ENCODE results near the gene GAK. TPM values are rescaled to one million over a fixed set of nuclear protein-coding genes. Genes with fewer than 3 reads are reported as not detected.
"Not testable (repeated sequence)": the region's sequence is repeated elsewhere in the genome, so short reads cannot be mapped to it uniquely, and the experiment has no call there.

GAK gene
- total RNA-seq: 42.1 and 74.8 TPM in 2 replicates

GRCh38 chr4:931960-932712, at the start of gene GAK, which contains the start of gene TMEM175:
GAK (minus strand) TSS chr4:932316; CDS start chr4:932187, 129 bp downstream.
TMEM175 (plus strand) TSS chr4:932460; CDS start chr4:947740, 15,280 bp downstream.
- peak; percentile 98 for DNase-seq (ENCODE audit: low read depth in 2 of 2)

GRCh38 chr4:978957-979701, 47.0 kb upstream of the GAK start:
- peak in 1 of 2 donors; percentile 55 for DNase-seq (ENCODE audit: low read depth in 2 of 2)

- not testable (repeated sequence) for DNase-seq (ENCODE audit: low read depth in 2 of 2)
Measured at GRCh38 chr4:976016-976415, 43.9 kb upstream of the GAK start.

GRCh38 chr4:974668-975067, 42.6 kb upstream of the GAK start:
- DNase-seq (ENCODE audit: low read depth in 2 of 2): no peak

- peak; percentile 88 to 92 for DNase-seq (ENCODE audit: low read depth in 2 of 2)
Measured at GRCh38 chr4:973431-974397, 41.6 kb upstream of the GAK start, which contains the start of gene DGKQ. DGKQ (minus strand) TSS chr4:973569; CDS start chr4:973482, 87 bp downstream.

- DNase-seq (ENCODE audit: low read depth in 2 of 2): peak; percentile 22 to 32
Measured at GRCh38 chr4:972651-973424, 40.7 kb upstream of the GAK start.

GRCh38 chr4:971666-972500, 39.8 kb upstream of the GAK start:
- no peak for DNase-seq (ENCODE audit: low read depth in 2 of 2)

- no peak for DNase-seq (ENCODE audit: low read depth in 2 of 2)
Measured at GRCh38 chr4:970854-971520, 38.9 kb upstream of the GAK start.

GRCh38 chr4:970046-970745, 38.1 kb upstream of the GAK start:
- DNase-seq (ENCODE audit: low read depth in 2 of 2): no peak

- DNase-seq (ENCODE audit: low read depth in 2 of 2): no peak
Measured at GRCh38 chr4:968621-969394, 36.7 kb upstream of the GAK start.

GRCh38 chr4:968221-968620, 36.1 kb upstream of the GAK start:
- DNase-seq (ENCODE audit: low read depth in 2 of 2): no peak

GRCh38 chr4:967113-968104, 35.3 kb upstream of the GAK start:
- DNase-seq (ENCODE audit: low read depth in 2 of 2): no peak

GRCh38 chr4:966266-967112, 34.4 kb upstream of the GAK start:
- no peak for DNase-seq (ENCODE audit: low read depth in 2 of 2)

- DNase-seq (ENCODE audit: low read depth in 2 of 2): no peak
Measured at GRCh38 chr4:965766-966134, 33.6 kb upstream of the GAK start.

- no peak for DNase-seq (ENCODE audit: low read depth in 2 of 2)
Measured at GRCh38 chr4:965048-965765, 33.1 kb upstream of the GAK start.
